Measurements from ENCODE around the gene SIGLEC12. TPM values are rescaled to one million over a fixed set of nuclear protein-coding genes. Genes with fewer than 3 reads are reported as not detected.

The SIGLEC12 gene
- total and polyA plus RNA-seq, 2 donors (not counting 3 experiments of a cell fraction or from before 2014, with no cell fraction given) = not detected

- H3K4me2 ChIP-seq (ENCODE audit: insufficient read depth, low read length) = no peak overlapping the region
- no TSS peak for BruUV-seq (replicated peaks)
- no peak overlapping the region for H3K27ac ChIP-seq (ENCODE audit: insufficient read depth, low read depth, low read length)
- no peaks in the 10 kb centered on the region for H3K36me3 ChIP-seq (ENCODE audit: control insufficient read depth in 2 of 2, extremely low read depth in 1 of 2, insufficient read depth in 2 of 2, low read length in 2 of 2)
- H3K79me2 ChIP-seq (ENCODE audit: control insufficient read depth, insufficient read depth, low read length) = no peaks in the 10 kb centered on the region
- H3K4me3 ChIP-seq (replicated peaks in 1 of 3; ENCODE audit: insufficient read depth in 1 of 3, low read depth in 1 of 3, low read length in 3 of 3) = no peak overlapping the region
- FAIRE-seq (no peak), DNase-seq (ENCODE audit: low read depth, low spot score) (no peak)
- no peaks in the 10 kb centered on the region for H3K9me1 ChIP-seq (replicated peaks; ENCODE audit: control insufficient read depth, extremely low read depth, insufficient read depth, low read length)
- no peaks in the 10 kb centered on the region for H3K9me3 ChIP-seq (replicated peaks; ENCODE audit: control insufficient read depth, insufficient read depth, low read length)
- ChIA-PET POLR2A (no interaction called here), CTCF (interaction anchor here (0.7 to 1.5 kb wide), 4 partner anchors 9 to 290 kb away, joined by 3 to 5 read pairs (median 4); no protein-coding TSS in a partner anchor)
- peaks cover 28% of the 10 kb centered on the region for H3K4me1 ChIP-seq (ENCODE audit: control insufficient read depth, extremely low read depth, insufficient read depth, low read length)
- H3K9ac ChIP-seq (replicated peaks; ENCODE audit: extremely low read depth, insufficient read depth, low read length) = no peak overlapping the region
- H2AFZ ChIP-seq (ENCODE audit: low read depth, low read length) = no peak overlapping the region
- intact Hi-C loops (cut with micrococcal nuclease) = no loop called here
- dilution Hi-C loops (cut with MboI; ENCODE audit: extremely low pct_ligation_motif_present, low sequenced_read_pairs) = no loop called here
- H4K20me1 ChIP-seq (replicated peaks; ENCODE audit: control insufficient read depth, extremely low read depth, insufficient read depth, low read length) = no peaks in the 10 kb centered on the region
- no peaks in the 10 kb centered on the region for H3K27me3 ChIP-seq (ENCODE audit: control insufficient read depth in 2 of 2, insufficient read depth in 2 of 2, low read length in 2 of 2)
- TF ChIP-seq EZH2 (IDR thresholded peaks at IDR 0.05; ENCODE audit: borderline replicate concordance, low read depth, low read length, severe bottlenecking) (no peak), FOS (IDR thresholded peaks at IDR 0.05; ENCODE audit: borderline replicate concordance, insufficient read depth, low read length) (no peak), MAX (IDR thresholded peaks at IDR 0.05; ENCODE audit: insufficient read depth, insufficient read length) (no peak), MYC (IDR thresholded peaks at IDR 0.05; ENCODE audit: low read depth, low read length) (no peak), POLR2A (IDR thresholded peaks at IDR 0.05; ENCODE audit: low read depth, low read length) (no peak), CTCF (IDR thresholded peaks at IDR 0.05; ENCODE audit: extremely low read depth in 1 of 2, insufficient read depth in 1 of 2, low read depth in 1 of 2, low read length in 2 of 2) (no peak), JUN (IDR thresholded peaks at IDR 0.05; ENCODE audit: borderline replicate concordance, insufficient read depth, insufficient read length, low read depth) (no peak), GATA2 (IDR thresholded peaks at IDR 0.05; ENCODE audit: insufficient read depth, insufficient read length, low read depth, low read length) (no peak), POLR2AphosphoS5 (IDR thresholded peaks at IDR 0.05; ENCODE audit: insufficient read depth, low read depth, low read length) (no peak)
These were observed 48.1 kb upstream of the SIGLEC12 start for GRCh38 chr19:51549533-51550324.
